ENCODE measurements around the gene GREB1.

The GREB1 gene

DNA sequence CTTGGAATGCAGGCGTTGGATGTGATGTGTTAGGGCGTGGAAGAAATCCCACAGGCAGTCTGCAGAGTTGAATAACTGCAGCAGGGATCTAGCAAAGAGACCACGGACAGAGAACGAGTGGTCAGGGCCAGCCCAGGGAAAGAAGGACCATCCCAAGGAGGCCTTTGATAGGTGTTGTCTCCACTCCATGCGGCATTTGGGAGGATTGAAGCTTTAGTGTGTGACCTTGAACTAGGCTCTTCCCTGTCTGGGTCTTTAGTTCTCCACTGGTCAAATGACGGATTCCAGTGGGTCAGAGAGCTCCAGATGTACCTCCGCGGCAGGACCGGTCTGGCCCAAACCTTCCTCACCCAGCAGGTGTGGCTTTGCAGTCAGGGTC is 18.4 kb downstream of the GREB1 start:
- Histone ChIP-seq H3K4me3 (ENCODE audit: low read depth, low read length) (no peak overlapping the region), H3K36me3 (ENCODE audit: insufficient read depth, low read length) (no peaks in the 10 kb centered on the region), H3K79me2 (ENCODE audit: control insufficient read depth, insufficient read depth, low read length, unreplicated experiment) (no peaks in the 10 kb centered on the region), H2AFZ (ENCODE audit: low read length, unreplicated experiment) (no peak overlapping the region), H3K27me3 (ENCODE audit: insufficient read depth, low read length) (peaks cover 82% of the 10 kb centered on the region), H3K4me1 (ENCODE audit: control insufficient read depth, insufficient read depth, low read length, unreplicated experiment) (no peaks in the 10 kb centered on the region), H3K27ac (ENCODE audit: low read depth, low read length) (no peak overlapping the region)

DNA sequence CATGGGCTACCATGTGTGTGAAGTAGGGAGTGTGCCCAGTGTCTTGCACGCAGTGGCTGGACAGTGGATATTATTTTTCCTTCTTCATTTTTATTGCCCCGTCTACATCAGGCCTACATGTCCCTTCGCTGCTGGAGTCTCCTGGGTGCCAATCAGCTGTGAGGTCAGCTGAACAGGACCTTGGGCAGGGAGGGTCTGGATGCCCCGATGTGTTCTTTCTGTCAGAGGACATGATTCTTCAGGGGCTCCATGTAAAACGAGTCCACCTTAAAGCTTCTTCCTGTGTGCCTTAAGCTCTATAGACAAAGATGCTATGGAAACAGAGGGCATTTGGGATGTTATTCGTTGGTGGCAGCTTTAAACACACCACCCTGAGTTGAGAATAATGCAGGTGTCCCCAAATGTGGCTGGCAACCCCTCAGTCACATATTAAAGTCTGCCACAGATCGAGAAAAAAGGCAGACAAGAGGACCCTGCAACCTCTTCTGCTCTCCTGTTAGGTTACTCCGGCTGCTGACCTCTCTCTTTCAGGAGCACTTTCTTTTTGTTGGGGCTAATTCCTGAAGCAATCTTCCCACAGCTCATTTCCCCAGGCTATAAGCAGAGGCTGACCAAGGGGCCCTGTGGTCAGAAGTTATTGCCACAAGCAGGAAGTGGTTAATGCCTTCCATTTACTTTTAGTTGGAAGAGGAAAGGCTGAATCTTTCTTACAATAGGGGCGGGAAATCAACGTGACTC is 20.0 kb downstream of the GREB1 start:
- no peaks in the 10 kb centered on the region for H3K79me2 ChIP-seq (ENCODE audit: control insufficient read depth, insufficient read depth, low read length, unreplicated experiment)
- H3K27me3 ChIP-seq (ENCODE audit: insufficient read depth, low read length): peaks cover 92% of the 10 kb centered on the region
- H3K36me3 ChIP-seq (ENCODE audit: insufficient read depth, low read length): no peaks in the 10 kb centered on the region
- no peaks in the 10 kb centered on the region for H3K4me1 ChIP-seq (ENCODE audit: control insufficient read depth, insufficient read depth, low read length, unreplicated experiment)
- H2AFZ ChIP-seq (ENCODE audit: low read length, unreplicated experiment): no peak overlapping the region
- no peak overlapping the region for H3K27ac ChIP-seq (ENCODE audit: low read depth, low read length)
- no peak overlapping the region for H3K4me3 ChIP-seq (ENCODE audit: low read depth, low read length)

DNA sequence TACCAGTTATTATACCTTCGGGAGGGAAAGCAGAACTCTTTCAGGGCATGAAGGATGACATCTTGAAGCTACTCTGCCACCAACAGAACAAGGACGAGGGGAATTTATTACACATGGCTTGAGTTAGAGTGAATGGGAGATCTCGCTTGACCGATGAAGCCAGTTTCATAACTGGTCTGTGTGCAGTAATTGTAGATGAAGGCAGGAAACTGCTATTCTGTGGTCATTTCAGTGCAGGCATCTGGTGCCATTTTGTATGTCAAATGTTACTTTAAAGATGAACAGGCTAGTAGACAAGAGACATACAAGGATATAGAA is 20.5 kb downstream of the GREB1 start:
- H3K4me1 ChIP-seq (ENCODE audit: control insufficient read depth, insufficient read depth, low read length, unreplicated experiment): no peaks in the 10 kb centered on the region
- no peak overlapping the region for H3K4me3 ChIP-seq (ENCODE audit: low read depth, low read length)

DNA sequence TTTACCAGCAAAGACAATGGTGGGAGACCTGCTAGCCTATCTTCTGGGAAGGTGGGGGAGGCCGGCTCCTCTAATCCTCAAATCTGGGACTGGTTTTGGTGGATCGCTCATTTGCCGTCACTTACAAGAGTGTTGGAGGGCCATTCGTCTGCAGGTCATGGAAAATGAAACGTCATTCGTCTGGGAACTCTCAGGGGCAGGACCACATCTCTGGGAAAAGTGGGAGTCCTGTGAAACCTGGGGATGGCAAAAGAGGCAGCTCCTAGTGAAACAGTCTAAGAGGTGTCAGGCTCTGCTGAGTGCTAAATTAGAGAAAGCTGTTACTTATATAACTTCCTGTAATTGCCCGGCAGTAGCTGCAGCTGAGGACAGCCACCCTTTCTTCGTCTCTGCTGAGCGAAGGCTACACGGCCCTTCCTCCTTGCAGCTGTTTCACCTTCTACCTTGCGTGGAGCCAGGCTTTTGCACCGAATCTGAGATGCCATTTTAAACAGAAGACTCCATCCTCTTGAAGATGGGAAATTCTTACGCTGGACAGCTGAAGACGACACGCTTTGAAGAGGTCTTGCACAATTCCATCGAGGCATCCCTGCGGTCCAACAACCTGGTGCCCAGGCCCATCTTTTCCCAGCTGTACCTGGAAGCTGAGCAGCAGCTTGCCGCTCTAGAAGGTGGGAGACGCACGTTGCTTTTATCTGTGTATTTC is 22.4 kb downstream of the GREB1 start:
- Histone ChIP-seq H3K79me2 (ENCODE audit: control insufficient read depth, insufficient read depth, low read length, unreplicated experiment) (no peaks in the 10 kb centered on the region), H3K36me3 (ENCODE audit: insufficient read depth, low read length) (no peaks in the 10 kb centered on the region), H2AFZ (ENCODE audit: low read length, unreplicated experiment) (no peak overlapping the region), H3K4me1 (ENCODE audit: control insufficient read depth, insufficient read depth, low read length, unreplicated experiment) (no peaks in the 10 kb centered on the region), H3K27ac (ENCODE audit: low read depth, low read length) (no peak overlapping the region), H3K27me3 (ENCODE audit: insufficient read depth, low read length) (peaks cover 84% of the 10 kb centered on the region), H3K4me3 (ENCODE audit: low read depth, low read length) (no peak overlapping the region)

More for the DNA sequence above, 20.5 kb downstream of the GREB1 start:
- Histone ChIP-seq H3K27me3 (ENCODE audit: insufficient read depth, low read length) (peaks cover 92% of the 10 kb centered on the region), H3K36me3 (ENCODE audit: insufficient read depth, low read length) (no peaks in the 10 kb centered on the region), H2AFZ (ENCODE audit: low read length, unreplicated experiment) (no peak overlapping the region), H3K27ac (ENCODE audit: low read depth, low read length) (no peak overlapping the region), H3K79me2 (ENCODE audit: control insufficient read depth, insufficient read depth, low read length, unreplicated experiment) (no peaks in the 10 kb centered on the region)

DNA sequence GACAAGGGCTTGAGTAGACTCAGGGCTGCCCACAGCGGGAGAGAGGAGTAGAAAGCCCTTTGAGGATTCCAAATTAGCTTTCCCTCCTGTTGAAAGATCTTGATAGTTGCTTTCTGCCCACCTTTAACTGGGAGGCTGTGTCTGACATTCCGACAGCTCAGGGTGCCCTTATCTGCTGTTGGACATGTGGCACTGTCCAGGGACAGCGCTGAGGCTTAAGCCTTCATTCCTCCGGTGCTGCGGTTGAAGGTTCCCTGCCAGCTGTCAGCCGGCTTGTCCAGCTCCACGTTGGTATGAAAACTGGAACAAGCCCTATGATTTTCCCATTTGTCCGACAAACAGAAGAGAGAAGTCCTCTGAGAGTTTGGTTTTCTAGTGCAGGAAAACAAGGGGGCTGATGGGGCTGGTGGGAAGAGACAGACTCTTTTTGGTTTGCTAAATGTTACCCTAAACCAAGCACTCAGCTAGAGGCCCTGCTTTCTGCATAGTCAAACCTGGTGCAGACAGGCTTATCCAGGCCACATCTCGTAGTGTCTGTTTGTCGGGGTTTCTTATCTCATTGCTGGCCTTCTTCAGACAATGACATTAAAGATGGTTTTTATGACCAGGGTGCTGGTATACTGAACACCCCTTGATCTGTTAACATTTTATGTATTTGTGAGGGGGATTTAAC is 24.5 kb downstream of the GREB1 start:
- Histone ChIP-seq H3K27me3 (ENCODE audit: insufficient read depth, low read length) (peaks cover 70% of the 10 kb centered on the region), H3K4me3 (ENCODE audit: low read depth, low read length) (no peak overlapping the region), H3K4me1 (ENCODE audit: control insufficient read depth, insufficient read depth, low read length, unreplicated experiment) (no peaks in the 10 kb centered on the region), H3K36me3 (ENCODE audit: insufficient read depth, low read length) (no peaks in the 10 kb centered on the region), H3K79me2 (ENCODE audit: control insufficient read depth, insufficient read depth, low read length, unreplicated experiment) (no peaks in the 10 kb centered on the region), H2AFZ (ENCODE audit: low read length, unreplicated experiment) (no peak overlapping the region), H3K27ac (ENCODE audit: low read depth, low read length) (no peak overlapping the region)

DNA sequence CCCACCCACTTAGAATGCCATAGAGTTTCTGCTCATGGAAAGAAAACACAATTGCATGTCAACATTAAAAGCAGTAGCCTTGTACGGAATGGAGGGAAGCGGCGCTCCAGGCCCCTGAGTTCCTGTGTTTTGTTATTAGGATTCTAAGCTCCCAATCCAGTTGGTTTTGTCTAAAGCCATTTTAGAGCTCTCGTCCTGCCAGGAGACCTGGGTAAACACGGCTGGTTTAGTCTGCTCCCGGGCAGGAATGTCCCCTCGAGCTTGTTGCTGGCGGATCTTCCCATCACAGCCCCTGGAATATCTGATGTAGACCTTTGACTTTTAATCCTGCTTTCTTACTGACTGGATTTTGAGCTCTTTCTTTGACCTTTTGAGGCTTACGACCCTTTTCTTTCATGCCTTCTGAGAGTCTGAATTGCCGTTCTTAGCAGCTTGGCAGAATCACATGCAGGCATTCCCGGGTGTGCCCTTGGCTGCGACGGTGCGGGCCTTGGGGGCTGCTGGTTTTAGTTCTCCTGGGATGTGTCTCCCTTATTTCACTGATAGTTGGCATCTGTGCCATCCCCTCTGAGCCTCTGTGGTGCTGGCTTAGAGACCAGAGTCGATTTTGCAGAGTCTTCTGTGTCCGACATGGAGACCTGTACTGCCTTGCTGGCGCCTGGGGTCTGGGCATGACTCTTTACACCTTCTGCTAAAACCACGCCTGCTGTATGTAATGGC is 25.4 kb downstream of the GREB1 start:
- Histone ChIP-seq H3K27me3 (ENCODE audit: insufficient read depth, low read length) (peaks cover 61% of the 10 kb centered on the region), H3K36me3 (ENCODE audit: insufficient read depth, low read length) (no peaks in the 10 kb centered on the region), H3K79me2 (ENCODE audit: control insufficient read depth, insufficient read depth, low read length, unreplicated experiment) (no peaks in the 10 kb centered on the region)

DNA sequence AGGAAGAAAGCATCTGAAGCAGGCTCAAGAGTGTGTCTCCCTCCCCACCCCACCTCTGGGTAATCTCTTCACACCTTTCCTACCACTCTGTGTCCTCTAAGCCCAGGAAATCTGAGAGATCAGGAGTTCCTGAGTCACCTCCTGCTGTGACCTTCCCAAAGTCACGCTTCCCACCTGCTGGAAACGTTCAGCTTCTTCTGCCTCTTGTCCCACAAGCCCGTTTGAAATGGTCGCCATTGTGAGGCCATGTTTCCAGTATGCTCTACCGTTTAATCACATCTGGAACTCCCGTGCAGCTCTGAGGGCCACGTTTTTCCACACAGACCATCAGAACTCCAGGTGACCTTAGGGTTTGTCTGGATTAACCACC is 25.9 kb downstream of the GREB1 start:
- no peaks in the 10 kb centered on the region for H3K36me3 ChIP-seq (ENCODE audit: insufficient read depth, low read length)
- peaks cover 55% of the 10 kb centered on the region for H3K27me3 ChIP-seq (ENCODE audit: insufficient read depth, low read length)
- no peak overlapping the region for H3K4me3 ChIP-seq (ENCODE audit: low read depth, low read length)
- H3K4me1 ChIP-seq (ENCODE audit: control insufficient read depth, insufficient read depth, low read length, unreplicated experiment): no peaks in the 10 kb centered on the region
- H3K27ac ChIP-seq (ENCODE audit: low read depth, low read length): no peak overlapping the region
- no peaks in the 10 kb centered on the region for H3K79me2 ChIP-seq (ENCODE audit: control insufficient read depth, insufficient read depth, low read length, unreplicated experiment)
- H2AFZ ChIP-seq (ENCODE audit: low read length, unreplicated experiment): no peak overlapping the region

More for the DNA sequence above, 25.4 kb downstream of the GREB1 start:
- H3K27ac ChIP-seq (ENCODE audit: low read depth, low read length): no peak overlapping the region
- no peak overlapping the region for H2AFZ ChIP-seq (ENCODE audit: low read length, unreplicated experiment)
- H3K4me1 ChIP-seq (ENCODE audit: control insufficient read depth, insufficient read depth, low read length, unreplicated experiment): no peaks in the 10 kb centered on the region
- H3K4me3 ChIP-seq (ENCODE audit: low read depth, low read length): no peak overlapping the region

DNA sequence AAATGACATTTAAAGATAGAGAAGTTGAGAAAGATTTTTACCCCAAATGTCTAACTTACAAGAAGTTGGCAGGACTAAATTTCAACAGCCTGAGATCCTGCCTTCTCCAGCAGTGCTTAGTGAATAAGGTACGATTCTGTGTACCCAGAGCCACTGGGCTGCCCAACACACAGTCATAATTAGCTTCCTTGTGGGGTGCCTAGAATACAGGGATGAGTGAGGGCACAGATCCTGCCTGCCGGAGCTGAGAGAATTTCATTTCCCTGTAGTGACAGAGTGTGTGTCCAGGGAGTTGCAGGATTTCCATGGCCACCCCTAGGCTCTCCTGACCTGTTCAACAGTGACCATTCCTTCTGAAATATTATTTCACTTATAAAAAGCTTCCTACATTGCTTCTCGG is 27.0 kb downstream of the GREB1 start:
- Histone ChIP-seq H3K27me3 (ENCODE audit: insufficient read depth, low read length) (peaks cover 49% of the 10 kb centered on the region), H3K4me1 (ENCODE audit: control insufficient read depth, insufficient read depth, low read length, unreplicated experiment) (no peaks in the 10 kb centered on the region), H3K27ac (ENCODE audit: low read depth, low read length) (no peak overlapping the region), H3K79me2 (ENCODE audit: control insufficient read depth, insufficient read depth, low read length, unreplicated experiment) (no peaks in the 10 kb centered on the region), H3K4me3 (ENCODE audit: low read depth, low read length) (no peak overlapping the region), H2AFZ (ENCODE audit: low read length, unreplicated experiment) (no peak overlapping the region), H3K36me3 (ENCODE audit: insufficient read depth, low read length) (no peaks in the 10 kb centered on the region)

DNA sequence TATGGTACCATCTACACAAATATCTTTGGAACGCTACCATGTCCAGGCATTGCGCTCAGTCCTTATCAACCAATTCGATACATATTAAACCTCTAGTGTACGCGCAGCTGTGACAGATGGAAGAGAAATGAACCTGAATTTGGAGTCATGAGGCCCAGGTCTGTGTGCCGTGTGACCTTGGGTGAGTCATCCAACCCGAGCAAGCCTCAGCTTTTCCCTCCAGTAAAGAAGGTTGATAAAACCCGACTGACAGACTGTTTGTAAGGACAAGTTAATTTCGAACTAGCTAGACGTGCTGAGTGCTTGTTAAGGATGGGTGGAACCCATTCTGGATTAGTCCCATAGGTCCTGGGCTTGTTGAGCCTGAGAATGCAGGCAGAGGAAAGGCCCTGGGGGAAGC is 28.2 kb downstream of the GREB1 start:
- H2AFZ ChIP-seq (ENCODE audit: low read length, unreplicated experiment): no peak overlapping the region
- no peak overlapping the region for H3K27ac ChIP-seq (ENCODE audit: low read depth, low read length)
- H3K36me3 ChIP-seq (ENCODE audit: insufficient read depth, low read length): no peaks in the 10 kb centered on the region
- H3K4me1 ChIP-seq (ENCODE audit: control insufficient read depth, insufficient read depth, low read length, unreplicated experiment): no peaks in the 10 kb centered on the region
- no peaks in the 10 kb centered on the region for H3K79me2 ChIP-seq (ENCODE audit: control insufficient read depth, insufficient read depth, low read length, unreplicated experiment)
- H3K27me3 ChIP-seq (ENCODE audit: insufficient read depth, low read length): peaks cover 37% of the 10 kb centered on the region
- H3K4me3 ChIP-seq (ENCODE audit: low read depth, low read length): no peak overlapping the region

DNA sequence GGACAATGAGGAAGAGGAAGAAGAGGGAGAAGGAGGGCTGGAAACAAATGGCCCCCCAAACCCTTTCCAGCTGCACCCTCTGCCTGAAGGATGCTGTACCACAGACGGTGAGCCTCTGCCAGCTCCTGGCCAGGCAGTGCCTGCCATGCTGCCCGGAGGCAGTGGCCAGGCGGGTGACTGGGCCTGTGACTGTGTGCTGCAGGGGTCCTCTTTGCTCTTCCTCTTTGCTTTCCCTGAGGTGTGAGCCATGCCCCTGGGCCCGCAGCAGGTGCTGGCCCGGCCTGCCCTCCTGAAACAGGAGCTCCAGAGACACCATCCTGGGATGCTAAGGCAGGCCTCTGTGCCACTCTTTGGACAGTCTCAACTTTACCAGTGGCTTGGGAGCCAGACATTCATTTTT is 28.6 kb downstream of the GREB1 start:
- no peak overlapping the region for H2AFZ ChIP-seq (ENCODE audit: low read length, unreplicated experiment)
- no peaks in the 10 kb centered on the region for H3K36me3 ChIP-seq (ENCODE audit: insufficient read depth, low read length)
- H3K4me1 ChIP-seq (ENCODE audit: control insufficient read depth, insufficient read depth, low read length, unreplicated experiment): no peaks in the 10 kb centered on the region
- no peak overlapping the region for H3K27ac ChIP-seq (ENCODE audit: low read depth, low read length)
- H3K27me3 ChIP-seq (ENCODE audit: insufficient read depth, low read length): peaks cover 32% of the 10 kb centered on the region
- H3K4me3 ChIP-seq (ENCODE audit: low read depth, low read length): no peak overlapping the region
- no peaks in the 10 kb centered on the region for H3K79me2 ChIP-seq (ENCODE audit: control insufficient read depth, insufficient read depth, low read length, unreplicated experiment)

Data from ACC112 (cell line).